Fibroblast of lung (primary cell): ENCODE measurements around the gene CP. TPM values are rescaled to one million over a fixed set of nuclear protein-coding genes. Genes with fewer than 3 reads are reported as not detected.

ENCODE experiments used
- DNase-seq, 2 donors: peaks; one replicate each; pipeline versions ENCODE4 v3.0.0 to v3.0.0-alpha.2; 2010; ENCODE audit warnings: low read depth in 2 of 2
- H2AFZ ChIP-seq: 2 replicates; pipeline ENCODE4 v1.5.1; 2012; ENCODE audit warnings: low read length, control low read depth, inconsistent platforms
- H3K27ac ChIP-seq: 2 replicates; pipeline ENCODE4 v1.5.1; 2011; ENCODE audit warnings: low read length, control low read depth; ENCODE audit not compliant: insufficient read depth
- H3K27me3 ChIP-seq: 2 replicates; pipeline ENCODE4 v1.5.1; 2011; ENCODE audit warnings: mild to moderate bottlenecking, low read length; ENCODE audit not compliant: control insufficient read depth, insufficient read depth
- H3K36me3 ChIP-seq: 2 replicates; pipeline ENCODE4 v1.5.1; 2011; ENCODE audit warnings: low read length; ENCODE audit not compliant: control insufficient read depth, insufficient read depth
- H3K4me1 ChIP-seq: 2 replicates; pipeline ENCODE4 v1.5.1; 2011; ENCODE audit warnings: low read length; ENCODE audit not compliant: control insufficient read depth, insufficient read depth; ENCODE audit errors: extremely low read depth
- H3K4me2 ChIP-seq: 2 replicates; pipeline ENCODE4 v1.5.1; 2011; ENCODE audit warnings: low read length, control low read depth; ENCODE audit not compliant: insufficient read depth; ENCODE audit errors: extremely low read depth
- H3K4me3 ChIP-seq, 4 experiments: fragments of 200-600 bp in 1 of 4; sonication (generic) in 1 of 4; replicated peaks in 1 of 4; 2 replicates each; pipeline ENCODE4 v1.5.1; 2011 to 2016; ENCODE audit warnings: low read length in 4 of 4, low read depth in 3 of 4, mild to moderate bottlenecking in 3 of 4, control low read depth in 2 of 4, inconsistent platforms in 1 of 4, mixed read lengths in 1 of 4; ENCODE audit not compliant: insufficient read depth in 1 of 4; ENCODE audit errors: control extremely low read depth in 1 of 4
- H3K79me2 ChIP-seq: 2 replicates; pipeline ENCODE4 v1.5.1; 2012; ENCODE audit warnings: mild to moderate bottlenecking, low read length, inconsistent platforms; ENCODE audit not compliant: control insufficient read depth, insufficient read depth
- H3K9ac ChIP-seq: 2 replicates; pipeline ENCODE4 v1.5.1; 2011; ENCODE audit warnings: mild to moderate bottlenecking, low read length, control low read depth; ENCODE audit not compliant: insufficient read depth
- H3K9me3 ChIP-seq: 2 replicates; pipeline ENCODE4 v1.5.1; 2012; ENCODE audit warnings: low read depth, low read length; ENCODE audit not compliant: control insufficient read depth, insufficient read depth
- H4K20me1 ChIP-seq: 2 replicates; pipeline ENCODE4 v1.5.1; 2011; ENCODE audit warnings: low read length; ENCODE audit not compliant: control insufficient read depth, insufficient read depth; ENCODE audit errors: extremely low read depth
- CTCF ChIP-seq, 2 donors: IDR thresholded peaks in 1 of 2; conservative IDR thresholded peaks in 1 of 2; 1 replicate in 1 of 2; 2 replicates in 1 of 2; pipeline ENCODE4 v1.5.1; 2011 to 2012; ENCODE audit warnings: low read length in 2 of 2, control low read depth in 1 of 2, inconsistent platforms in 1 of 2, low read depth in 1 of 2, mild to moderate bottlenecking in 1 of 2
- EZH2 ChIP-seq: IDR thresholded peaks from 2 replicates; pipeline ENCODE4 v1.5.1; 2012; ENCODE audit warnings: low read length, control low read depth, mild to moderate bottlenecking; ENCODE audit errors: missing control alignments
- polyA plus RNA-seq, 2 donors: library from polyadenylated mRNA; depleted of rRNA in 1 of 2; stranded (reverse) in 1 of 2; unstranded in 1 of 2; fragments of >200 nt; gene quantifications; 2 replicates each; pipeline ENCODE4 v1.2.1, GENCODE V29; 2011 to 2012; ENCODE audit warnings: missing spikeins in 1 of 2
- total RNA-seq: library from RNA; depleted of rRNA; stranded (reverse); fragments of >200 nt; gene quantifications from 2 replicates; pipeline ENCODE4 v1.2.1, GENCODE V29; 2014

CP gene
- total and polyA plus RNA-seq, 2 donors (not counting 1 experiment from before 2014, with no cell fraction given), result 0.03 TPM; not detected in 1

GRCh38 chr3:149251186-149251585, 29.6 kb upstream of the CP start:
- Histone ChIP-seq H3K4me3 (no peak overlapping the region), H3K9me3 (no peaks in the 10 kb centered on the region), H3K4me1 (peaks cover 12% of the 10 kb centered on the region), H3K36me3 (no peaks in the 10 kb centered on the region), H3K9ac (no peak overlapping the region), H3K79me2 (no peaks in the 10 kb centered on the region), H3K4me2 (no peak overlapping the region), H3K27me3 (no peaks in the 10 kb centered on the region), H3K27ac (no peak overlapping the region), H4K20me1 (no peaks in the 10 kb centered on the region), H2AFZ (no peak overlapping the region)
- TF ChIP-seq CTCF (conservative IDR thresholded peaks at IDR 0.05 in 1 of 2, IDR thresholded peaks at IDR 0.05 in 1 of 2; ENCODE audit: low read depth in 1 of 2, low read length in 2 of 2), result no peak
- TF ChIP-seq EZH2, result no peak
- DNase-seq, result no peak

DNA sequence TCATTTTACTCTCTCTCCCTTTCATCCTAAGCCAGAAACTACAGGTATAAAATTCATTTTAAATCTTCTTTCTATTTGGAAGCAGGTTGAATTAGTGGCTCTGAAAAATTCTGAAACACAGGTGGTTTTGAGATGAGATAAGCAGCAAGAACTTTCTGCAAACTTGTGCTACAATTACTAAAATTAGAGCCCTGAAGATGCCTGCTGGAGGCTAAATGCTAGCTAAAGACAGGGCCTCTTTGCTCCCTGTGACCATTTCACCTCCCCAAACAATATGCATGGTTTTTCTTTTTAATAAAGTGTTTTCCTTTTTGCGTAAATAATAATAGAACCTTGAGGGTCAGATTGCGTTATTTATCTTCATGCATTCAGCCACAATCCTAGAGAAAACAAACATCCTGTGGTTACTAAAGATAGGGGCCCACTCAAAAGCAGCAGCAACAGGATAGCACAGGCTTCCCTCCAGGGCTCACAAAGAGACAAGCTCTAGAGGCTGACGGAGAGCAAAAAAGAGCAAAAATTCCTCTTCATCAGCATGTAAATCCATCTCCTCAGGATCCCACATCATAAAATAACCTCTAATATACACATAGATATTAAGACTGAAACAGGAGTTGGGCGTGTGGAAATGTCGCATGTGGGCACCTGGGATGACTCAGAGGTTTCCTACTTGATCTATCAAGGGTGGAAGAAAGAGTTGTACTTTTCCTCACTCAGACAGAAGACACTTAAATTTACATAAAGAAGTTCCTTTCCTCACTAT, 26.5 kb upstream of the CP start:
- Histone ChIP-seq H3K36me3 (no peaks in the 10 kb centered on the region), H3K4me2 (no peak overlapping the region), H4K20me1 (no peaks in the 10 kb centered on the region), H3K79me2 (no peaks in the 10 kb centered on the region), H3K4me3 (no peak overlapping the region), H2AFZ (no peak overlapping the region), H3K27me3 (no peaks in the 10 kb centered on the region), H3K27ac (no peak overlapping the region), H3K4me1 (peaks cover 14% of the 10 kb centered on the region), H3K9ac (no peak overlapping the region), H3K9me3 (no peaks in the 10 kb centered on the region)
- TF ChIP-seq EZH2, result no peak
- no peak for TF ChIP-seq CTCF (conservative IDR thresholded peaks at IDR 0.05 in 1 of 2, IDR thresholded peaks at IDR 0.05 in 1 of 2; ENCODE audit: low read depth in 1 of 2, low read length in 2 of 2)
- peak; percentile 25 to 48 for DNase-seq

- TF ChIP-seq CTCF (conservative IDR thresholded peaks at IDR 0.05 in 1 of 2, IDR thresholded peaks at IDR 0.05 in 1 of 2; ENCODE audit: low read depth in 1 of 2, low read length in 2 of 2) (no peak), EZH2 (no peak)
- no peak overlapping the region for H3K4me2 ChIP-seq
Observed at GRCh38 chr3:149247008-149247710, 25.5 kb upstream of the CP start.

More at GRCh38 chr3:149247008-149247710, 25.5 kb upstream of the CP start:
- Histone ChIP-seq H3K9me3 (no peaks in the 10 kb centered on the region), H3K79me2 (no peaks in the 10 kb centered on the region), H3K4me3 (no peak overlapping the region), H4K20me1 (no peaks in the 10 kb centered on the region), H3K27ac (no peak overlapping the region), H3K4me1 (peaks cover 14% of the 10 kb centered on the region), H2AFZ (no peak overlapping the region), H3K36me3 (no peaks in the 10 kb centered on the region), H3K27me3 (no peaks in the 10 kb centered on the region), H3K9ac (no peak overlapping the region)
- DNase-seq, result peak; percentile 53 to 75
